M059J (cell line): Measurements from ENCODE around the gene TGOLN2. TPM values are rescaled to one million over a fixed set of nuclear protein-coding genes. Genes with fewer than 3 reads are reported as not detected.

Source experiments
- total RNA-seq: library from RNA; depleted of rRNA; stranded (reverse); fragments of >200 nt; shearing (Covaris generic); gene quantifications from 2 replicates; pipeline ENCODE4 v1.2.3, GENCODE V29; 2014; rRNA removed

The TGOLN2 gene
- total RNA-seq, 1 experiment from 2014 or later: 134 TPM

Other genes starting within 250 kb of the TGOLN2 start
- gene TCF7L1, start 194.6 kb downstream of the TGOLN2 start, total RNA-seq: 0.05 TPM in 1 of 2 replicates, not detected in the other
- 19.0 and 25.0 TPM in 2 replicates for gene RETSAT, start 26.5 kb upstream of the TGOLN2 start, total RNA-seq
- 9.6 and 13.1 TPM in 2 replicates for gene ELMOD3, start 26.8 kb upstream of the TGOLN2 start, total RNA-seq
- gene CAPG, start 82.4 kb upstream of the TGOLN2 start, total RNA-seq: 78.8 and 89.4 TPM in 2 replicates
- gene SH2D6, start 90.7 kb upstream of the TGOLN2 start, total RNA-seq: not detected in 2 replicates
- gene MAT2A, start 211.2 kb upstream of the TGOLN2 start, total RNA-seq: 42.2 and 72.4 TPM in 2 replicates
- 21.2 and 56.2 TPM in 2 replicates for gene GGCX, start 233.5 kb upstream of the TGOLN2 start, total RNA-seq
- 0.27 TPM in 1 of 2 replicates, not detected in the other for gene VAMP8, start 249.6 kb upstream of the TGOLN2 start, total RNA-seq